ENCODE data around the gene R3HDM1.
"Not testable (repeated sequence)": the region's sequence is repeated elsewhere in the genome, so short reads cannot be mapped to it uniquely, and the experiment has no call there.

Gene R3HDM1

DNA sequence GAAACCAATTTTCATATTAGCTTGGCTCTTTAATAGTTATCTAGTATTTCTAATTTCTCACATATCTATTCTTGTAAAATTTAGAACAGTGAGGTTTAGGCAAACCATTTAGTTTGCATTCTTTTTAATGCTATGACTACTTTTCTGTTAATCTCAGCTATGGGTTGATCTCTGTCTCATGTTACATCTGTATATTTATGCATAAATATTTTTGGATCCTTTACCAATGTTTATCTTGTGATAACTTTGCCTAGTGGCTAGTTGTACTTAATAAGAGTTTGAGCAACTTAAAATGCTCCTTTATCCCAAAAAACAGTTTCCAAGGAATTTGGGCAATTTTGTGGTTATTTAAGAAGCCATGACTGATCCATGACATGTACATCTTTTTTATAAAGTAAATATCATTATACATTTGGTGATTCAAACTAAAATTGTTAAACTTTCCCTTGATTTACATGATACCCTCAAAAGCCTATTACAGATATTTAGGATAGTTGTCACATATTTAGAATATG lies 86.3 kb downstream of the R3HDM1 start:
- no peak for TF ChIP-seq EZH2phosphoT487 (conservative IDR thresholded peaks at IDR 0.05; ENCODE audit: low read length)
- TF ChIP-seq, protein P1, sequence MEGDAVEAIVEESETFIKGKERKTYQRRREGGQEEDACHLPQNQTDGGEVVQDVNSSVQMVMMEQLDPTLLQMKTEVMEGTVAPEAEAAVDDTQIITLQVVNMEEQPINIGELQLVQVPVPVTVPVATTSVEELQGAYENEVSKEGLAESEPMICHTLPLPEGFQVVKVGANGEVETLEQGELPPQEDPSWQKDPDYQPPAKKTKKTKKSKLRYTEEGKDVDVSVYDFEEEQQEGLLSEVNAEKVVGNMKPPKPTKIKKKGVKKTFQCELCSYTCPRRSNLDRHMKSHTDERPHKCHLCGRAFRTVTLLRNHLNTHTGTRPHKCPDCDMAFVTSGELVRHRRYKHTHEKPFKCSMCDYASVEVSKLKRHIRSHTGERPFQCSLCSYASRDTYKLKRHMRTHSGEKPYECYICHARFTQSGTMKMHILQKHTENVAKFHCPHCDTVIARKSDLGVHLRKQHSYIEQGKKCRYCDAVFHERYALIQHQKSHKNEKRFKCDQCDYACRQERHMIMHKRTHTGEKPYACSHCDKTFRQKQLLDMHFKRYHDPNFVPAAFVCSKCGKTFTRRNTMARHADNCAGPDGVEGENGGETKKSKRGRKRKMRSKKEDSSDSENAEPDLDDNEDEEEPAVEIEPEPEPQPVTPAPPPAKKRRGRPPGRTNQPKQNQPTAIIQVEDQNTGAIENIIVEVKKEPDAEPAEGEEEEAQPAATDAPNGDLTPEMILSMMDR (IDR thresholded peaks at IDR 0.05; ENCODE audit: insufficient read depth, low read length, poor library complexity, severe bottlenecking) = no peak
- H3K27ac ChIP-seq (ENCODE audit: low read depth, low read length) = no peak overlapping the region
- H3K9ac ChIP-seq (ENCODE audit: low read length) = no peak overlapping the region
- H3K9me2 ChIP-seq (replicated peaks; ENCODE audit: insufficient read depth, low read length) = no peaks in the 10 kb centered on the region
- no peaks in the 10 kb centered on the region for H3K9me3 ChIP-seq (ENCODE audit: insufficient read depth, low read length)
- no peak overlapping the region for H2AFZ ChIP-seq (ENCODE audit: low read depth, low read length, severe bottlenecking)
- no peaks in the 10 kb centered on the region for H3F3A ChIP-seq (ENCODE audit: insufficient read depth)
- H3K27me3 ChIP-seq (ENCODE audit: low read length) = no peaks in the 10 kb centered on the region
- no peak overlapping the region for H3K4me3 ChIP-seq (ENCODE audit: insufficient read depth, low read length, poor library complexity, severe bottlenecking)
- H3K36me3 ChIP-seq (ENCODE audit: low read length) = peaks cover 11% of the 10 kb centered on the region; the same call in 1 of the 2 replicates
- H3K4me2 ChIP-seq (ENCODE audit: low read depth, low read length, poor library complexity, severe bottlenecking) = no peak overlapping the region
- no peaks in the 10 kb centered on the region; the same call in 1 of the 2 replicates for H4K20me1 ChIP-seq (ENCODE audit: low read depth, low read length)
- H3K79me2 ChIP-seq (ENCODE audit: insufficient read depth, low read length) = no peaks in the 10 kb centered on the region

DNA sequence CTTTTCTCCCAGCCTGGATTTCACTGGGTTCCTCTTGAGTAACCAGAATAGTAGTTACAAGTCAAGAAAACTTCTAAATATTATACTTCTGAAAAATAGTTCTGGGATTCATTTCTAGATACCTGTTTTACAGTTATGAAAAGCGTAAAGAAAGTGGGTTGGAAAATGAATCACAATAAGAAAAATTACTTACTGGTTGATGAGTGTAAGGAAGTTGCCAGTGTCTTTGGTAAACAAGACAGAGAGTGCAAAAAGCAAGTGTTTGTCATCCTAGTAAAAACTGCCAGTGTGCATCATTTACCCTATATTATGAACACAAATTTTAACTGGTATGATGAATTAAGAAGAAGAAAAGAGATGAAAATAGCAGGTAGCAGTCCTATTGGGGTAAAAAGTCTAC lies 88.9 kb downstream of the R3HDM1 start:
- no peak overlapping the region for H3K9ac ChIP-seq (ENCODE audit: low read length)
- no peak for TF ChIP-seq EZH2phosphoT487 (conservative IDR thresholded peaks at IDR 0.05; ENCODE audit: low read length)
- TF ChIP-seq, protein P1 (IDR thresholded peaks at IDR 0.05; ENCODE audit: insufficient read depth, low read length, poor library complexity, severe bottlenecking) = no peak
- H3K36me3 ChIP-seq (ENCODE audit: low read length) = peaks cover 15% of the 10 kb centered on the region; the same call in 1 of the 2 replicates
- H3K27ac ChIP-seq (ENCODE audit: low read depth, low read length) = no peak overlapping the region
- H3K27me3 ChIP-seq (ENCODE audit: low read length) = no peaks in the 10 kb centered on the region
- H3F3A ChIP-seq (ENCODE audit: insufficient read depth) = no peaks in the 10 kb centered on the region
- no peaks in the 10 kb centered on the region for H3K9me2 ChIP-seq (replicated peaks; ENCODE audit: insufficient read depth, low read length)
- H3K4me2 ChIP-seq (ENCODE audit: low read depth, low read length, poor library complexity, severe bottlenecking) = no peak overlapping the region
- H3K79me2 ChIP-seq (ENCODE audit: insufficient read depth, low read length) = no peaks in the 10 kb centered on the region
- H3K4me3 ChIP-seq (ENCODE audit: insufficient read depth, low read length, poor library complexity, severe bottlenecking) = no peak overlapping the region
- no peaks in the 10 kb centered on the region; the same call in 1 of the 2 replicates for H4K20me1 ChIP-seq (ENCODE audit: low read depth, low read length)
- no peaks in the 10 kb centered on the region for H3K9me3 ChIP-seq (ENCODE audit: insufficient read depth, low read length)
- no peak overlapping the region for H2AFZ ChIP-seq (ENCODE audit: low read depth, low read length, severe bottlenecking)

DNA sequence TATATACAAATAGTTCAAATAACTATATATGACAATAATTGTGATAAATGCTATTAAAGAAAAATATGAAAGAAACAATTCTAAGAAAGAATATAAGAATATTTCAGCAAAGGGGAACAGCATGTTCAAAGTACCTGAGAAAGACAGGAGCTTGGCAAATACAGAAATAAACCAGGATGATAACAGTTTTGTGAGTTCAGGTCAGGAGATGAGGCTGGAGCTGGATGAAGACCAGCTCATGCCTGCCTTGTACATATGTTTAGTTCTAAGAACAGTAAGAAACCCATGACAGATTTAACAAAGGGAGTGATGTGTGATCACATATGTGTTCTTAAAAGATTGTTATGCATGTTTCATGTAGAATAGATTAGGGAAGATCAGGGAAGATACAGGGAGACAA lies 98.2 kb downstream of the R3HDM1 start:
- Histone ChIP-seq H3K9ac (ENCODE audit: low read length) (no peak overlapping the region), H2AFZ (ENCODE audit: low read depth, low read length, severe bottlenecking) (no peak overlapping the region), H3K27me3 (ENCODE audit: low read length) (no peaks in the 10 kb centered on the region), H3K4me3 (ENCODE audit: insufficient read depth, low read length, poor library complexity, severe bottlenecking) (no peak overlapping the region), H3K36me3 (ENCODE audit: low read length) (peaks cover 8% of the 10 kb centered on the region; the same call in 1 of the 2 replicates), H3K79me2 (ENCODE audit: insufficient read depth, low read length) (no peaks in the 10 kb centered on the region), H3F3A (ENCODE audit: insufficient read depth) (no peaks in the 10 kb centered on the region; the same call in 1 of the 2 replicates), H3K9me2 (replicated peaks; ENCODE audit: insufficient read depth, low read length) (no peaks in the 10 kb centered on the region), H4K20me1 (ENCODE audit: low read depth, low read length) (no peaks in the 10 kb centered on the region), H3K9me3 (ENCODE audit: insufficient read depth, low read length) (no peaks in the 10 kb centered on the region), H3K4me2 (ENCODE audit: low read depth, low read length, poor library complexity, severe bottlenecking) (no peak overlapping the region), H3K27ac (ENCODE audit: low read depth, low read length) (no peak overlapping the region)
- TF ChIP-seq EZH2phosphoT487 (conservative IDR thresholded peaks at IDR 0.05; ENCODE audit: low read length) = no peak
- TF ChIP-seq, protein P1 (IDR thresholded peaks at IDR 0.05; ENCODE audit: insufficient read depth, low read length, poor library complexity, severe bottlenecking) = no peak

DNA sequence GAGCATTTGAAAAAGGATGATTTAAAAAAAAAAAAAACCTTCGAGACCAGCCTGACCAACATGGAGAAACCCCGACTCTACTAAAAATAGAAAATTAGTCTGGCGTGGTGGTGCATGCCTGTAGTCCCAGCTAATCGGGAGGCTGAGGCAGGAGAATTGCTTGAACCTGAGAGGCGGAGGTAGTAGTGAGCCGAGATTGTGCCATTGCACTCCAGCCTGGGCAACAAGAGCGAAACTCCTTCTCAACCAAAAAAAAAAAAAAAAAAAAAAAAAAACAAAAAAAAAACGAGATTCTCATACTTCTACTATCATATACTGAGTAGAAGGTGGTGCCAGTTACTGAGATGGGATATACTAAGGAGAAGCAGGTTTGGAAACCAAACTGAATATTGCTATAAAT lies 98.8 kb downstream of the R3HDM1 start:
- not testable (repeated sequence) for H4K20me1 ChIP-seq (ENCODE audit: low read depth, low read length); H3K4me3 ChIP-seq (ENCODE audit: insufficient read depth, low read length, poor library complexity, severe bottlenecking); H3K79me2 ChIP-seq (ENCODE audit: insufficient read depth, low read length); H3F3A ChIP-seq (ENCODE audit: insufficient read depth); H3K9me3 ChIP-seq (ENCODE audit: insufficient read depth, low read length); H3K9ac ChIP-seq (ENCODE audit: low read length); H3K36me3 ChIP-seq (ENCODE audit: low read length); H3K9me2 ChIP-seq (replicated peaks; ENCODE audit: insufficient read depth, low read length); H3K27ac ChIP-seq (ENCODE audit: low read depth, low read length); H3K27me3 ChIP-seq (ENCODE audit: low read length); H2AFZ ChIP-seq (ENCODE audit: low read depth, low read length, severe bottlenecking); H3K4me2 ChIP-seq (ENCODE audit: low read depth, low read length, poor library complexity, severe bottlenecking)
